Muscle of arm (tissue), 14 donors: ENCODE results near the gene PSMG2. TPM values are rescaled to one million over a fixed set of nuclear protein-coding genes. Genes with fewer than 3 reads are reported as not detected.

Experiments used
- DNase-seq: peaks from one replicate; pipeline ENCODE4 v3.0.0-alpha.2; 2013
- long read RNA-seq, 11 donors: transcript quantifications; one replicate each; lab custom pipeline, GENCODE V29; 2026
- polyA plus RNA-seq, 12 donors: library from polyadenylated mRNA; unstranded; fragments of 120-200 nt; gene quantifications; one replicate each; pipeline ENCODE4 v1.2.1, GENCODE V29; 2013; ENCODE audit not compliant: insufficient read length in 12 of 12

The PSMG2 gene, protein sequence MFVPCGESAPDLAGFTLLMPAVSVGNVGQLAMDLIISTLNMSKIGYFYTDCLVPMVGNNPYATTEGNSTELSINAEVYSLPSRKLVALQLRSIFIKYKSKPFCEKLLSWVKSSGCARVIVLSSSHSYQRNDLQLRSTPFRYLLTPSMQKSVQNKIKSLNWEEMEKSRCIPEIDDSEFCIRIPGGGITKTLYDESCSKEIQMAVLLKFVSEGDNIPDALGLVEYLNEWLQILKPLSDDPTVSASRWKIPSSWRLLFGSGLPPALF
- 10 to 100 TPM in 11 of 12 donors, not detected in 1; 41.9 to 74.3 (median 51.0) TPM for polyA plus RNA-seq
- long read RNA-seq, donor 1, transcript PSMG2-201 (7 exons, 1,686 nt), result major isoform, 36 of 53 reads
- long read RNA-seq, donor 1, partial matches to known transcripts, result 11 of 53 reads
- long read RNA-seq, donor 1, other reads (novel, unspliced or antisense), result 0 of 53 reads
- long read RNA-seq, donor 2, transcript PSMG2-201 (7 exons, 1,686 nt), result major isoform, 28 of 29 reads
- long read RNA-seq, donor 2, partial matches to known transcripts, result 0 of 29 reads
- long read RNA-seq, donor 2, other reads (novel, unspliced or antisense), result 0 of 29 reads
- long read RNA-seq, donor 3, transcript PSMG2-201 (7 exons, 1,686 nt), result major isoform, 20 of 27 reads
- long read RNA-seq, donor 3, partial matches to known transcripts, result 6 of 27 reads
- long read RNA-seq, donor 3, other reads (novel, unspliced or antisense), result 0 of 27 reads
- long read RNA-seq, donor 4, transcript PSMG2-201 (7 exons, 1,686 nt), result major isoform, 11 of 12 reads
- long read RNA-seq, donor 4, partial matches to known transcripts, result 0 of 12 reads
- long read RNA-seq, donor 4, other reads (novel, unspliced or antisense), result 0 of 12 reads
- long read RNA-seq, donor 5, transcript PSMG2-201 (7 exons, 1,686 nt), result major isoform, 24 of 25 reads
- long read RNA-seq, donor 5, partial matches to known transcripts, result 0 of 25 reads
- long read RNA-seq, donor 5, other reads (novel, unspliced or antisense), result 0 of 25 reads
- long read RNA-seq, donor 6, transcript PSMG2-201 (7 exons, 1,686 nt), result major isoform, 21 of 24 reads
- long read RNA-seq, donor 6, partial matches to known transcripts, result 0 of 24 reads
- long read RNA-seq, donor 6, other reads (novel, unspliced or antisense), result 0 of 24 reads
- long read RNA-seq, donor 7, transcript PSMG2-201 (7 exons, 1,686 nt), result major isoform, 15 of 15 reads
- long read RNA-seq, donor 7, partial matches to known transcripts, result 0 of 15 reads
- long read RNA-seq, donor 7, other reads (novel, unspliced or antisense), result 0 of 15 reads
- long read RNA-seq, donor 8, transcript PSMG2-201 (7 exons, 1,686 nt), result major isoform, 33 of 33 reads
- long read RNA-seq, donor 8, partial matches to known transcripts, result 0 of 33 reads
- long read RNA-seq, donor 8, other reads (novel, unspliced or antisense), result 0 of 33 reads
- long read RNA-seq, donor 9, transcript PSMG2-201 (7 exons, 1,686 nt), result major isoform, 18 of 21 reads
- long read RNA-seq, donor 9, partial matches to known transcripts, result 0 of 21 reads
- long read RNA-seq, donor 9, other reads (novel, unspliced or antisense), result 0 of 21 reads
- long read RNA-seq, donor 10, transcript PSMG2-201 (7 exons, 1,686 nt), result major isoform, 25 of 30 reads
- long read RNA-seq, donor 10, partial matches to known transcripts, result 0 of 30 reads
- long read RNA-seq, donor 10, other reads (novel, unspliced or antisense), result 5 of 30 reads
- long read RNA-seq, donor 11, transcript PSMG2-201 (7 exons, 1,686 nt), result major isoform, 32 of 34 reads
- long read RNA-seq, donor 11, partial matches to known transcripts, result 0 of 34 reads
- long read RNA-seq, donor 11, other reads (novel, unspliced or antisense), result 0 of 34 reads

DNA sequence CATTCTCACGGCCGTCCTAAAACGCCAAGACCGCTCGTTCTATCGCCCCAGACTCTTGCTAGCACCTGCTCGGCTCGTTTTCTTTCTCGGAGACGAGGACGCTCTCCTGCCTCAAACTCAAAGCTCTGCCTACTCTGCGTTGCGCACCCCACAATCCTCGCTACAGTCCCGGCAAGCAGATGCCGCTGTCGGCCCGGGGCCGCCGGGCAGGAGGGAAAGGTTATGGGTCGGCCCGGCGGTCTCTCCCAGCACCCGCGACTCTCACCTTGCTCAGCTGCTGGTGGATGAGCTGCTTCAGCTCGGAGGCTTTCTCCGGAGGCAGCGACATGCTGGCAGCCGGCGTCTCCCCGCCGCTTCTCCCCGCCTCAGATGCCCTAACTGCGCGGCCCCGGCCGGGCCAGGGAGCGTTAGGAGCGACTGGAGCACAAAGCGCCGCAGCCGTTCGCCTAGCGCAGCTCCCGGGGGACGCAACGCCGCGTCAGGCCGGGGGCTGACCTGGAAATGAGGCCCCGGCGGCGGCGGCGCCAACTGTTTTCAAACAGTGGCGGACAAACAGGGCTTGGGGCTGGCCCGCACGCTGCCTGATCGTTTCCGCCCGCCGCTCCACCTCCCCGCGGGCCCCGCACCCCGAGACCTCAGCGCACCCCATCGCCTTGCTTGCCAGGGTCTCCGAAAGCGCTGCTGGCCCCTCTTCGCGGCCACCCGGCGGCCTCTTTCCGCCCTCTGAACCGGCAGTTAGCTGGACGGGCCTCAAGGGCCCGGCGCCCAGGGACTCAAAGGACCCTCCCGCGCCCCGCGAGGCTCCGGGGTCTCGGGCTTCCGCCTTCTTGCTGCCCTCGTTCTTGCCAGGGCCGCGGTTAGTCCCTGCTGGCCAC lies at the start of gene PSMG2, which contains the start of gene CEP76:
Gene PSMG2, plus strand, starts transcription at position 822 of the 875 bp plus-strand sequence. CDS start 66 bp downstream, outside the sequence.
Gene CEP76, minus strand, starts transcription at position 503 of the 875 bp plus-strand sequence. Its CDS starts 175 bp downstream, at position 328.
- peak; percentile 93 for DNase-seq

DNA sequence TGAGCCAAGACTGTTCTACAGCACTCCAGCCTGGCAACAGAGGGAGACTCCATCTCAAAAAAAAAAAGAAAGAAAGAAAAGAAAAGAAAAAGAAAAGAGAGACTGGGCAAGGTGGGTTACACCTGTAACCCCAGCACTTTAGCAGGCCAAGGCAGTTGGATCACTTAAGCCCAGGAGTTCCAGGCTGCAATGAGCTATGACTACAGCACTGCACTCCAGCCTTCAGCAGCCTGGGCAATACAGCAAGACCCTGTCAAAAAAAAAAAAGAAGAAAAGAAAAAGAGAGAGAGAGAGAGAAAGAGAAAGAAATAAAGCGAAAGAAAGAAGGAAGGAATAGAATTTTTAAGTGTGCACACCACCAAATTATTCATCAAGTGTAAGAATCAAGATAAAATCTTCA lies 47.9 kb upstream of the PSMG2 start:
- no peak for DNase-seq

DNA sequence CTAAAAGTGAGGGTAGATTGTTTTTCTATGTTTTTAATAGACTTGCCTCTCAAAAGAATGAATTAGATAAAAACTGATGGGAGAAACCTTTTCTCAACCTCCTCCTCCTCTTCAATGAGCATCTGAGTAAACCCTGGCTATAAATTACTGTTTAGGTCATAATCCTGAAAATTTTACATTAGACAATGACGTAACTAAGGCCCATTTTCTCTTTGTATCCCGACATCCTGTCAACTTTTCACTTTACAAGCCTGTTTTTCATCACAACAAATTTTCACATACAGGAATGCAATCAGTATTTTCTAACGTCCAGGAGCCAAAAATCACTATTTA lies 46.3 kb upstream of the PSMG2 start:
- peak; percentile 33 for DNase-seq

DNA sequence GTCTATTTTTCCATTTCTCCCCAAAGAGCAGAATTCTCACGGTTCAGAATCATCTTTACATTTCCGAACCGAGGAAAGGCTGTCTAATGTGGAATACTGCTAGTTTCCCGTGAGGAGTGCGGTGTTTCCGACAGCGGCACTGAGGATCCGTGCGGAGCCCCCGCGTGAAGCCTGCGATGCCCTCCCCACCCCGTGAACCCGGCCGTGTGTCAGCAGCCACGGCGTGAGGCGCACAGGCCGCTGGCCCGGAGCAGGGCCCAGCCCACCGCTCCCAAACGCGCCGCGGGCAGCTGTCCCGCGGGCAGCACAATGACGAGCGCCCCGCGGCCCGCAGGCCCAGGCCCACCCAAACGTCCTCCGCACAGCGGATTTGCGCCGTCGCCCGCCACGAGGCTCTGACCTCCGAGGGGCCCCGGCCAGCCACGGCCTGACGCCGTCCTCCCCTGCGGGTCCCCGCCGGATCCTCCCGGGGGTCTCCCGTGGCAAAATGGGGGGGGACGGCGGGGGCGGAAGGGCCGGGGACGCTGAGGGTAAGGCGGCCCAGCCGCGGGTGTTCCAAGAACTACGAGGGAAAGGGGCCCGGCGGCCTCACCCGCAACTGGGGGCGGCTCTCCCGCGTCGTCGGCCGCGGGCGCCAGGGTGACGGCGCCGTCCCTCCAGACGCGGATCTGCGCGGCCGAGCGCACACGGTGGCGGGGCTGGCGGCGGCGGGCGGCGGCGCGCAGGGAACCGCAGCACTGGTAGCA lies 45.7 kb upstream of the PSMG2 start:
- DNase-seq, result peak; percentile 45

DNA sequence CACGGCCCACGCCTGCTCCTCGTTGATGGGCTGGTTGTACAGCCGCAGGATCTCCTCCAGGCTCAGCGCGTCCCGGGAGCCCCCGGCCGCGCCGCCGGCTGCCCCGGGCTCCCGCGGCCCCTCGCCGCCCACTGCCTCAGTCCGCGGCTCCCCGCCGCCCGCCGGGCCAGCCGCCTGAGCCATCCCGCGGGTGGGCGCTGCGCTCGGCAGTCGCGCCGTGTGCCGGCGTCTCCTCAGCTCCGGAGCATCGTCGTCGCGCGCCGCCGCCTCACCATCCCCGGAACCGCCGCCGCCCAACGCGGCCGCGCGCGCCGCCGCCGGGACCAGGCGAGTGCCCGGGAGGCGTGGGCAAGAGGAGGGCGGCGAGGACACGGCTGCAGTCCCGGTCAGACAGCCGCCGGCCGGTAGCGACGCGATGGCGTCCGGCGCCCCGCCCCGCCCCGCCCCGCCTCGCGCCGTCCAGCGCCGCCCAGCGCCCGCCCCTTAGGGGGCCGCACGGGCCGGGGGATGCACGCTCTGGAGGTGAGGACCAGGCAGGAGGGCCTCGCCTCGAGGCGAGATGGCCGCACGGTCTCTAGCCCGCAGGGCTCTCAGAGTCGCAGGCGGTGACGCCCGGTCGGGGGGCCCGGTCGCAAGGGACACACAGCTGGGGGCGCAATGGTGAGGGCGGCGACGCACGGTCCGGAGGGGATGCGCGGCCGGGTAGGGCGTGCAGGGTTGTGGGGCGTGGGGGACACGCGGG lies 45.0 kb upstream of the PSMG2 start, which contains the start of gene SPIRE1:
Gene SPIRE1, minus strand, starts transcription at position 424 of the 742 bp plus-strand sequence. Its CDS starts 241 bp downstream, at position 183.
- DNase-seq, result peak; percentile 31

DNA sequence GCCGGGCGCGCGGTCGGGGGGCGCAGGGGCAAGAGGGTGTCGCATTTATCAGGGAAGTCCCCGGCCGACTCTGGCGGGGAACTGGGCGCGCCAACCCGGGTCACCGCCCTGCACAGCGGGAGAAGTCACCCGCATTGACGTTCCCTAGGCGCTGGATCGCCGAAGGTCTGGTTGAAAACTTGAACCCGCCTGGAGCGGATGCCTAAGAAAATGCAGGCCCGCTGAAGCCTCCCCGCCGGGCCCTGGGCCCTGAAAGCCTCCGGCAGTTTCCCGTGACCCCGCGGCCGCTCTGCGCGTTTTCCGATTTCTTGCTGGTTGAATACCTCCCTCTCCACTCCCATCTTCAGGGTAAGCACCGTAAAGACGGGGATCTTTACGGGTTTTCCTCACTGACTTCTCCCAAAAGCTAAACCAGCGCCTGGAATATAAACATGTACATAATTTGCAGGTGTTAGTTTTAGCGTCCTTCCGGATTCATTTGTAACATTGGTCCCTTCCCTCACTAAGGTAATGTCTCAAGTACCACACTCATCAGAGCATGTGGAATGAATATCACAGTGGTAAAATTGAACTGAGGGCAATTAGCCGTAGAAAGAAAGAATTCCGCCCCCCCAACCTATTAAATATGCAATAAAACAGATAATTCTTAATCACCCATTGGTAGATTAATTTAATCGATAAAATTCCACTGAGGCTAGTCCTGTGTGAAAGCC lies 44.3 kb upstream of the PSMG2 start:
- peak; percentile 31 for DNase-seq

DNA sequence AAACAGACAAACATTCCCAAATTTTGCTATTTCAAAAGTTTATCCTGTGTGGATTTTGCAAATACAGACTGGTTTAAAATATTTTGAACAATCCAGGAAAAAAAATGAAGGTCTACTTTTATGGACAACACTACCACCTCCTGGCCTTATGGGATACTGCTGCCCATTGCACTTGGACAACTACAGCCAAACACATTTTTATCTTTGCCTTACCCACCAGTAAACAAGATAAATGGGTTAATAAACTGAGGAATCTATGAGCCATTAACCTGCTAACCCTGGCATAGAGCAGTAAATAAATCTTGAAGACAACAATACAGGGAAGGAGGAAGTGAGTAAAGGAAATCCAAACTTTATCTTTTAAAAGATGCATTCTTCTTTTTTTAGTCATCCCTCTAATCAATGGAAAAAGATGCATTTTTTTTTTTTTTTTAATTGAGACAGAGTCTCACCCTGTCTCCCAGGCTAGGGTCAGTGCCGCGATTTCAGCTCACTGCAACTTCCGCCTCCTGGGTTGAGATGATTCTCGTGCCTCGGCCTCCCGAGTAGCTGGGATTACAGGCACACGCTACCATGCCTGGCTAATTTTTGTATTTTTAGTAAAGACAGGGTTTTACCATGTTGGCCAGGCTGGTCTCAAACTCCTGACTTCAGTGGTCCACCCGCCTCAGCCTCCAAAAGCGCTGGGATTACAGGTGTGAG lies 42.8 kb upstream of the PSMG2 start:
- DNase-seq, result peak; percentile 73

DNA sequence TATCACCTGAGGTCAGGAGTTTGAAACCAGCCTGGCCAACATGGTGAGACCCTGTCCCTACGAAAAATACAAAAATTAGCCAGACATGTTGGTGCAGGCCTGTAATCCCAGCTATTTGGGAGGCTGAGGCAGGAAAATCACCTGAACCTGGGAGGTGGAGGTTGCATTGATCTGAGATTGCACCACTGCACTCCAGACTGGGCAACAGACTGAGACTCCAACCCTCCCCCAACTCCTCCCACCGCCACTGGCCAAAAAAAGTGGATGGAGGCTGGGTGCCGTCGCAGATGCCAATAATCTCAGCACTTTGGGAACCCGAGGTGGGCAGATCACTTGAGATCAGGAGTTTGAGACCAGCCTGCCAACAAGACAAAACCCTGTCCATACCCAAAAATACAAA lies 34.8 kb upstream of the PSMG2 start:
- no peak for DNase-seq

DNA sequence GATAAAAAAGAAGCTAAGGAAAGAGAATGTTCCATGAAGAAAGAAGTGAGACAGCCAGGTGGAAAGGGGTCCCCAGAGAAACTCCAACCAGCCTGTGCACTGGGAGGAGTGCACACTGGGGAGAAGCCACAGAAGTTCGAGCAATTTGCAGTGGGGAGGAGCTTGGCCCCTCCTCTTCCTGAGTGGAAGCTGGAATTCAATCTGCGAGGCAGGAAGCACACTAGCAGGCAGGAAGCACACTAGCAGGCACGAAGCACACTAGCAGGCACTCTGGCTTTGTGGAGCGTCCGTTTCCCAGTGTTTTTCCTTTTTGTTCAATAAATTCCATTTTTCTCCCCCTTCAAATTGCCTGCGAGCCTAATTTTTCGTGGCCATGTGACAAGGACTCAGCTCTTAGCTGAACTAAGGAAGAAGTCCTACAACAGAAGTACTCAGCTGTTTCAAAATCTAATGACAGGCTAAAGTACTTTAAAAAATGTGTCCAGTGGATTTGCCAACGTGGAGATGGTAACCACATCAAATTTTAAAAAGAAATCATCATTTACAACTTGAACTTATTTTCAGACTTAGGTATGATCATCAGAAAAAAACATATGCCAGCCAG lies 23.6 kb upstream of the PSMG2 start:
- DNase-seq, result peak; percentile 46

DNA sequence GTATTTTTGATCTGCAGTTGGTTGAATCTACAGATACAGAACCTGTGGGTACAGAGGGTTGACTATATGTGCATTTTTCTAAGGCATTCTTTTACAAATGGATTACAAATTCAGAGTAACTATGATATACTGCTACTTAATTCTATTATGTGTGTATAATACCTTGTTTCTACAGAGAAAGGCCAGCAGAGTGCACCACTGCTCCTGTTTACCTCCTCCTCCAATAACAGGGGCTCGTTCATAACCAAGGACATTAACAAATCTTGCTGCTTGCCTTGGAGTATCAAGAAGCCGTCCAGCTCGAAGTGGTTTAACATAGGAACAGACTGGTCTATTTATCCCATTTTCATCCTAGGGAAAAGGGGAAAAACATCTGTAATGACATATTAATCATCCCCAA lies 16.7 kb upstream of the PSMG2 start:
- no peak for DNase-seq

DNA sequence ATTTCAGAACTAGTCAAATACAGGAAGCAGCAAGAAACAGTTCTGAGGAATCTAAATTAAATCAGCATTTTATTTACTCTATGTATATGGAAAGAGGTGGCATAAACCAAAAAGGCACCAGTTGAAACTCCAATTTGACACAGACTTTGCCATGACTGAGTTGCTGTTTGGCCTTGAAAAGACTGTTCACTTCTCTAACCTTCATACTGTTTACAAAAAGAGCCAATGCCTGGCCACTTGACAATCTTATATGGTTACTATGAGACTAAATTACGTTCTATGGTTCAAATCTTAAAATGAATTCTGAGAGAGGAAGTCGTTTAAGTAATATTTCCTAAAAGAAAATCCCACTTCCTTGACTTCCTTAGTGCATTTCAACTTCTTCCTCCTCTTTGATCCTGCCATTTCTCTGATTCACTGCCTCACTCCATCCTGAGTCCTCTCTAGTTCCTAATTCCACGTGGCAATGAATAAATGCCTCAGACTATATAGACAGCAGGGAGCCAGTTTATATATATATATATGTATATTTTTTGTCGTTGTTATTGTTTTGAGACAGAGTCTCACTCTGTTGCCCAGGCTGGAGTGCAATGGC lies 13.5 kb upstream of the PSMG2 start:
- DNase-seq, result no peak

DNA sequence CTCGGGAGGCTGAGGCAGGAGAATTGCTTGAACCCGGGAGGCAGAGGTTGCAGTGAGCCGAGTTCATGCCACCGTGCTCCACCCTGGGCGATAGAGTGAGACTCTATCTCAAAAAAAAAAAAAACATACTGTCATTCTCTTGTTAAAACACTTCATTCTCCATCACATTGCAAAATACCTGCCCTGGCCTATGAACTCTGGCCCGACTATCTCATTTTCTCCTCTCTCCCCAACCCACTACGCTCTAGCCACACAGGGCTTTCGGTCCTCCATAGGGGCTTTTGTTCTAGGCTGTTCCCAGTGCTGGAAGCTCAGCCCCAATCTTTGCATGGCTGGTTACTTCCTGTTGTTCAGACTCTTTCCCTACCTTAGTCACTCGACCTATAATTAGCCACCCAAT lies 10.6 kb upstream of the PSMG2 start:
- DNase-seq, result no peak

DNA sequence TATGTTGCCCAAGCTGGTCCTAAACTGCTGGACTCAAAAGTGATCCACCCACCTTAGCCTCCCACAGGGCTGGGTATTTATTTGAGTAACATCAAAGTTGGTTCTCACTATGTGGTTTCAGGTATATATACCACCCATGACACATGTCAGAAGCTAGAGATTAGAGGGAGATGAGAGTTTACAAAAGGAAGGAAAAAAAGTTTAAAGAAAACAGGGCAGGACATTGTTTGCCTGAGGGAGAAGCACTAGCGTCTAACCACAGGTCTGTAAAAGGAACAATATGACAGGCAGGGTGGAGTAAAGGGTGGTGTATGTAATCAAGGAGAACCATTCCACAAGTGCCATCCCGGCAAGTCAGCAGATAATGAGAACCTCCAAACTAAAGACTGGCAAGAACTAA lies 8.8 kb upstream of the PSMG2 start:
- DNase-seq, result no peak

DNA sequence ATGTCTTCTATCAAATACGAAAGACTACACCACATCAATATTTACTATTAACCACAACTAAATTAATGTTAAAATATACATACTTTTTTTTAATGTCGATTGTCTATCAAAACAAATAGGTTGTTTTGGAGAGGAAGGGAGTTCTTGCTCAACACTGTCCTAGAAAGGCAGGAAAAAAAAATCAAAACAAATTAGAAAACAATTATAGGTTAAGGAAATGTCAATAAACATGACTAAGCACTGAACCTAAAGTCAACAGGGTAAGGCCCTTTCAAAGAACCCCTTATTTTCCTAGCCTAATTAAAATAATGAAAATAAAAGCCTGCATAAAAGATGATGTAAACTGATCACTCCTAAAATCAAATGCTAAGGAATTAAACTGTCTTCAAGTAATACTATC lies 3.1 kb upstream of the PSMG2 start:
- DNase-seq, result no peak

DNA sequence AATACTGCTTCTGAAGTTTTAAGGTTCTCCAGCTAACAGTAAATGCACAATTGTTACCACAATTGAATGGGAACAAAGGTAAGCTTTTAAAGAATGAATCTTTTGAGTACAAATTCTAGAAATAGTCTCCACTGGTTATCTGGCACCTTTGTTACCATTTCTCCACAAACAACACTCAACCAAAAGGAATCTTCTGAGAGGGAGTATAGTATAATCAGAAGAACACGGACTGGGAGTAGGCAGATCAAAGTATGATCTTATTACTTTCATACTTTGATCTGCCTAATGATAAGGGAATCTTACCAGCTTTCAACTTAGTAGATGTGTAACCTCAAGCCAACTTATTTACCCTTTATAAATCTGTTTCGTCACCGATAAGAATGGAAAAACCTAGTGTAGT lies 1.7 kb upstream of the PSMG2 start:
- DNase-seq, result no peak

DNA sequence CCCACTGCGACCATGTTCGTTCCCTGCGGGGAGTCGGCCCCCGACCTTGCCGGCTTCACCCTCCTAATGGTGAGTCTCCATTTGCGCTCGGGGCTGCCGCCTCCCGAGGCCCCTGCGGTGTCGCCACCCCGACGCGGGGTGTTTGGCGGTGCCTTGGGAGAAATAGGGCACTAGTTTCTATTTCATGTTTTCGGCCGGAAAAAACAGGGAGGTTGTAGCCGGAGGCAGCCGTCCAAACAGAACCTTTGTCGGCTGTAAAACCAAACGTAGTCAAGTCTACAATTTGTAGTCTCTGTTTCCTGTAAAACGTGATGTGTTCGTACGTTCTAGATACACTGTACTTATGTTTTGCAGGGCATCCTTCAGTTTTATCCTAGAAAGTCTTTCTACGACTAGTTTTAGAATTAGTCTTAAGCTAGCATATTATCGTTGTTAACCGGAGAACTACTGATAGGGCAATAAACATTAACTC lies 290 bp downstream of the PSMG2 start:
- no peak for DNase-seq
